GM23338 (cell line): Measurements from ENCODE around the gene MATN1. TPM values are rescaled to one million over a fixed set of nuclear protein-coding genes. Genes with fewer than 3 reads are reported as not detected.

Experiments
- ATAC-seq: fragments of 200-7000 bp; cut with Tn5 transposase; 3 replicates; pipeline ENCODE4 v1.9.1; 2020
- DNase-seq: peaks from one replicate; pipeline ENCODE4 v3.0.0-alpha.2; 2015; ENCODE audit warnings: low spot score
- H2AFZ ChIP-seq: fragments of 200-600 bp; sonication (generic); 2 replicates; pipeline ENCODE4 v1.8.0; 2016; ENCODE audit warnings: antibody characterized with exemption, mild to moderate bottlenecking, moderate library complexity
- H3F3A ChIP-seq: fragments of 200-600 bp; sonication (generic); replicated peaks from 2 replicates; pipeline ENCODE4 v1.8.0; 2017; ENCODE audit warnings: antibody characterized with exemption, mixed run types, low read depth
- H3K27ac ChIP-seq: fragments of 200-600 bp; sonication (generic); 2 replicates; pipeline ENCODE4 v1.6.1; 2016; ENCODE audit warnings: low read depth
- H3K27me3 ChIP-seq: fragments of 200-600 bp; sonication (generic); 2 replicates; pipeline ENCODE4 v1.8.0; 2016; ENCODE audit warnings: mild to moderate bottlenecking, mixed run types, moderate library complexity; ENCODE audit not compliant: insufficient read depth
- H3K36me3 ChIP-seq: fragments of 200-600 bp; sonication (generic); 2 replicates; pipeline ENCODE4 v1.8.0; 2016; ENCODE audit warnings: mild to moderate bottlenecking; ENCODE audit not compliant: insufficient read depth
- H3K4me1 ChIP-seq: fragments of 200-600 bp; sonication (generic); 2 replicates; pipeline ENCODE4 v1.8.0; 2016; ENCODE audit warnings: mild to moderate bottlenecking, moderate library complexity; ENCODE audit not compliant: insufficient read depth
- H3K4me2 ChIP-seq: fragments of 200-600 bp; sonication (generic); 2 replicates; pipeline ENCODE4 v1.7.1; 2017; ENCODE audit warnings: mixed run types
- H3K4me3 ChIP-seq: fragments of 200-600 bp; sonication (generic); 2 replicates; pipeline ENCODE4 v1.6.1; 2016; ENCODE audit warnings: mixed run types
- H3K79me2 ChIP-seq: fragments of 200-600 bp; sonication (generic); replicated peaks from 2 replicates; pipeline ENCODE4 v1.8.0; 2017; ENCODE audit warnings: mild to moderate bottlenecking; ENCODE audit not compliant: insufficient read depth
- H3K9me2 ChIP-seq: fragments of 200-600 bp; sonication (generic); 2 replicates; pipeline ENCODE4 v1.8.0; 2017; ENCODE audit not compliant: insufficient read depth
- H4K20me1 ChIP-seq: fragments of 200-600 bp; sonication (generic); replicated peaks from 2 replicates; pipeline ENCODE4 v1.8.0; 2017; ENCODE audit warnings: mild to moderate bottlenecking; ENCODE audit not compliant: insufficient read depth
- H3K27ac Mint-ChIP-seq: 2 replicates; pipeline ENCODE4 v1.8.0; 2020; ENCODE audit warnings: inconsistent platforms, mild to moderate bottlenecking, moderate library complexity, mixed read lengths
- H3K27me3 Mint-ChIP-seq: 3 replicates; pipeline ENCODE4 v1.8.0; 2022; ENCODE audit warnings: low read depth, mild to moderate bottlenecking, moderate library complexity, mixed read lengths, inconsistent platforms; ENCODE audit not compliant: insufficient read depth, poor library complexity
- H3K36me3 Mint-ChIP-seq: 3 replicates; pipeline ENCODE4 v1.8.0; 2021; ENCODE audit warnings: low read depth, mild to moderate bottlenecking, inconsistent platforms, moderate library complexity, mixed read lengths
- H3K4me1 Mint-ChIP-seq: 3 replicates; pipeline ENCODE4 v1.8.0; 2020; ENCODE audit warnings: mild to moderate bottlenecking, inconsistent platforms, mixed read lengths
- H3K4me3 Mint-ChIP-seq: 3 replicates; pipeline ENCODE4 v1.8.0; 2021; ENCODE audit warnings: moderate library complexity, mild to moderate bottlenecking, inconsistent platforms, mixed read lengths
- H3K9me3 Mint-ChIP-seq: 3 replicates; pipeline ENCODE4 v1.8.0; 2020; ENCODE audit warnings: moderate library complexity, mild to moderate bottlenecking, inconsistent platforms, mixed read lengths
- CREB1 ChIP-seq: fragments of 250-450 bp; sonication (Bioruptor Pico); IDR thresholded peaks from 2 replicates; pipeline ENCODE4 v1.5.0; 2020; ENCODE audit warnings: low read depth, mild to moderate bottlenecking, moderate library complexity
- EZH2 ChIP-seq: fragments of 200-600 bp; sonication (generic); IDR thresholded peaks from one replicate; pipeline ENCODE4 v1.8.0; 2017; ENCODE audit warnings: antibody characterized with exemption, mild to moderate bottlenecking, low read depth; ENCODE audit not compliant: unreplicated experiment
- EZH2phosphoT487 ChIP-seq: fragments of 200-600 bp; sonication (generic); IDR thresholded peaks from one replicate; pipeline ENCODE4 v1.8.1; 2018; ENCODE audit warnings: antibody characterized with exemption; ENCODE audit not compliant: unreplicated experiment
- JUNB ChIP-seq: IDR thresholded peaks from one replicate; pipeline ENCODE4 v1.6.1; 2016; ENCODE audit warnings: antibody characterized with exemption; ENCODE audit not compliant: unreplicated experiment
- POLR2AphosphoS5 ChIP-seq: IDR thresholded peaks from 2 replicates; pipeline ENCODE4 v1.6.1; 2016; ENCODE audit warnings: antibody characterized with exemption, low read depth
- REST ChIP-seq: IDR thresholded peaks from one replicate; pipeline ENCODE4 v1.6.1; 2018; ENCODE audit warnings: antibody characterized with exemption; ENCODE audit not compliant: unreplicated experiment
- STAT1 ChIP-seq: IDR thresholded peaks from one replicate; pipeline ENCODE4 v1.6.1; 2016; ENCODE audit warnings: antibody characterized with exemption; ENCODE audit not compliant: unreplicated experiment
- ZNF114 ChIP-seq: fragments of 250-450 bp; sonication (Bioruptor Pico); IDR thresholded peaks from 2 replicates; pipeline ENCODE4 v1.5.0; 2020; ENCODE audit warnings: mild to moderate bottlenecking, moderate library complexity
- ZNF331 ChIP-seq: fragments of 250-450 bp; sonication (Bioruptor Pico); IDR thresholded peaks from 2 replicates; pipeline ENCODE4 v1.5.0; 2020; ENCODE audit warnings: low read depth, mild to moderate bottlenecking, moderate library complexity
- polyA plus RNA-seq: library from polyadenylated mRNA; unstranded; fragments of >200 nt; fragmentation: Nextera tagmentation; extraction: Ambion mirVana; gene quantifications from 2 replicates; pipeline ENCODE4 v1.2.1, GENCODE V29; 2016
- total RNA-seq: library from RNA; depleted of rRNA; stranded (reverse); fragments of >200 nt; shearing (Covaris generic); gene quantifications from 2 replicates; pipeline ENCODE4 v1.2.3, GENCODE V29; 2014
- TF ChIP-seq, protein P1 (sequence below): IDR thresholded peaks from 2 replicates; pipeline ENCODE4 v1.6.1; 2016; ENCODE audit warnings: antibody characterized with exemption
- TF ChIP-seq, protein P2 (sequence below): fragments of 250-450 bp; sonication (Bioruptor Pico); IDR thresholded peaks from 2 replicates; pipeline ENCODE4 v1.5.0; 2020; ENCODE audit warnings: mild to moderate bottlenecking, moderate library complexity

Gene MATN1
- total and polyA plus RNA-seq, 2 experiments from 2014 or later, result 0.08 to 0.31 TPM

- no peak for TF ChIP-seq ZNF331
- no peak for TF ChIP-seq CREB1 (CRISPR knock-in tag)
- TF ChIP-seq JUNB, result no peak
- TF ChIP-seq STAT1, result no peak
- TF ChIP-seq EZH2, result no peak
- no peak for TF ChIP-seq POLR2AphosphoS5
- TF ChIP-seq EZH2phosphoT487, result no peak
- TF ChIP-seq, protein P1, sequence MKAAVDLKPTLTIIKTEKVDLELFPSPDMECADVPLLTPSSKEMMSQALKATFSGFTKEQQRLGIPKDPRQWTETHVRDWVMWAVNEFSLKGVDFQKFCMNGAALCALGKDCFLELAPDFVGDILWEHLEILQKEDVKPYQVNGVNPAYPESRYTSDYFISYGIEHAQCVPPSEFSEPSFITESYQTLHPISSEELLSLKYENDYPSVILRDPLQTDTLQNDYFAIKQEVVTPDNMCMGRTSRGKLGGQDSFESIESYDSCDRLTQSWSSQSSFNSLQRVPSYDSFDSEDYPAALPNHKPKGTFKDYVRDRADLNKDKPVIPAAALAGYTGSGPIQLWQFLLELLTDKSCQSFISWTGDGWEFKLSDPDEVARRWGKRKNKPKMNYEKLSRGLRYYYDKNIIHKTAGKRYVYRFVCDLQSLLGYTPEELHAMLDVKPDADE, result no peak
These were observed 19.0 kb upstream of the MATN1 start (continued) for GRCh38 chr1:30742300-30742962.

- H3K4me3 Mint-ChIP-seq, result no peak overlapping the region; the same call in 2 of the 3 replicates
- Histone ChIP-seq H4K20me1 (no peaks in the 10 kb centered on the region), H3K79me2 (no peaks in the 10 kb centered on the region), H3K36me3 (no peaks in the 10 kb centered on the region), H3K27ac (no peak overlapping the region), H3K9me2 (no peaks in the 10 kb centered on the region), H3F3A (no peaks in the 10 kb centered on the region), H3K27me3 (no peaks in the 10 kb centered on the region), H3K4me3 (no peak overlapping the region), H2AFZ (no peak overlapping the region), H3K4me2 (no peak overlapping the region), H3K4me1 (no peaks in the 10 kb centered on the region)
- H3K36me3 Mint-ChIP-seq, result no peaks in the 10 kb centered on the region
- H3K27ac Mint-ChIP-seq, result no peak overlapping the region
- peaks cover 4% of the 10 kb centered on the region; the same call in 1 of the 3 replicates for H3K9me3 Mint-ChIP-seq
- H3K4me1 Mint-ChIP-seq, result peaks cover 13% of the 10 kb centered on the region
- no peak for DNase-seq
- no peak for ATAC-seq
- H3K27me3 Mint-ChIP-seq, result peaks cover 16% of the 10 kb centered on the region
- TF ChIP-seq, protein P2, sequence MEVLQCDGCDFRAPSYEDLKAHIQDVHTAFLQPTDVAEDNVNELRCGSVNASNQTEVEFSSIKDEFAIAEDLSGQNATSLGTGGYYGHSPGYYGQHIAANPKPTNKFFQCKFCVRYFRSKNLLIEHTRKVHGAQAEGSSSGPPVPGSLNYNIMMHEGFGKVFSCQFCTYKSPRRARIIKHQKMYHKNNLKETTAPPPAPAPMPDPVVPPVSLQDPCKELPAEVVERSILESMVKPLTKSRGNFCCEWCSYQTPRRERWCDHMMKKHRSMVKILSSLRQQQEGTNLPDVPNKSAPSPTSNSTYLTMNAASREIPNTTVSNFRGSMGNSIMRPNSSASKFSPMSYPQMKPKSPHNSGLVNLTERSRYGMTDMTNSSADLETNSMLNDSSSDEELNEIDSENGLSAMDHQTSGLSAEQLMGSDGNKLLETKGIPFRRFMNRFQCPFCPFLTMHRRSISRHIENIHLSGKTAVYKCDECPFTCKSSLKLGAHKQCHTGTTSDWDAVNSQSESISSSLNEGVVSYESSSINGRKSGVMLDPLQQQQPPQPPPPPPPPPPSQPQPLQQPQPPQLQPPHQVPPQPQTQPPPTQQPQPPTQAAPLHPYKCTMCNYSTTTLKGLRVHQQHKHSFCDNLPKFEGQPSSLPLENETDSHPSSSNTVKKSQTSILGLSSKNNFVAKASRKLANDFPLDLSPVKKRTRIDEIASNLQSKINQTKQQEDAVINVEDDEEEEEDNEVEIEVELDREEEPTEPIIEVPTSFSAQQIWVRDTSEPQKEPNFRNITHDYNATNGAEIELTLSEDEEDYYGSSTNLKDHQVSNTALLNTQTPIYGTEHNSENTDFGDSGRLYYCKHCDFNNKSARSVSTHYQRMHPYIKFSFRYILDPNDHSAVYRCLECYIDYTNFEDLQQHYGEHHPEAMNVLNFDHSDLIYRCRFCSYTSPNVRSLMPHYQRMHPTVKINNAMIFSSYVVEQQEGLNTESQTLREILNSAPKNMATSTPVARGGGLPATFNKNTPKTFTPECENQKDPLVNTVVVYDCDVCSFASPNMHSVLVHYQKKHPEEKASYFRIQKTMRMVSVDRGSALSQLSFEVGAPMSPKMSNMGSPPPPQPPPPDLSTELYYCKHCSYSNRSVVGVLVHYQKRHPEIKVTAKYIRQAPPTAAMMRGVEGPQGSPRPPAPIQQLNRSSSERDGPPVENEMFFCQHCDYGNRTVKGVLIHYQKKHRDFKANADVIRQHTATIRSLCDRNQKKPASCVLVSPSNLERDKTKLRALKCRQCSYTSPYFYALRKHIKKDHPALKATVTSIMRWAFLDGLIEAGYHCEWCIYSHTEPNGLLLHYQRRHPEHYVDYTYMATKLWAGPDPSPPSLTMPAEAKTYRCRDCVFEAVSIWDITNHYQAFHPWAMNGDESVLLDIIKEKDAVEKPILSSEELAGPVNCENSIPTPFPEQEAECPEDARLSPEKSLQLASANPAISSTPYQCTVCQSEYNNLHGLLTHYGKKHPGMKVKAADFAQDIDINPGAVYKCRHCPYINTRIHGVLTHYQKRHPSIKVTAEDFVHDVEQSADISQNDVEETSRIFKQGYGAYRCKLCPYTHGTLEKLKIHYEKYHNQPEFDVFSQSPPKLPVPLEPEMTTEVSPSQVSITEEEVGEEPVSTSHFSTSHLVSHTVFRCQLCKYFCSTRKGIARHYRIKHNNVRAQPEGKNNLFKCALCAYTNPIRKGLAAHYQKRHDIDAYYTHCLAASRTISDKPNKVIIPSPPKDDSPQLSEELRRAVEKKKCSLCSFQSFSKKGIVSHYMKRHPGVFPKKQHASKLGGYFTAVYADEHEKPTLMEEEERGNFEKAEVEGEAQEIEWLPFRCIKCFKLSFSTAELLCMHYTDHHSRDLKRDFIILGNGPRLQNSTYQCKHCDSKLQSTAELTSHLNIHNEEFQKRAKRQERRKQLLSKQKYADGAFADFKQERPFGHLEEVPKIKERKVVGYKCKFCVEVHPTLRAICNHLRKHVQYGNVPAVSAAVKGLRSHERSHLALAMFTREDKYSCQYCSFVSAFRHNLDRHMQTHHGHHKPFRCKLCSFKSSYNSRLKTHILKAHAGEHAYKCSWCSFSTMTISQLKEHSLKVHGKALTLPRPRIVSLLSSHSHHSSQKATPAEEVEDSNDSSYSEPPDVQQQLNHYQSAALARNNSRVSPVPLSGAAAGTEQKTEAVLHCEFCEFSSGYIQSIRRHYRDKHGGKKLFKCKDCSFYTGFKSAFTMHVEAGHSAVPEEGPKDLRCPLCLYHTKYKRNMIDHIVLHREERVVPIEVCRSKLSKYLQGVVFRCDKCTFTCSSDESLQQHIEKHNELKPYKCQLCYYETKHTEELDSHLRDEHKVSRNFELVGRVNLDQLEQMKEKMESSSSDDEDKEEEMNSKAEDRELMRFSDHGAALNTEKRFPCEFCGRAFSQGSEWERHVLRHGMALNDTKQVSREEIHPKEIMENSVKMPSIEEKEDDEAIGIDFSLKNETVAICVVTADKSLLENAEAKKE (CRISPR knock-in tag), result no peak
- TF ChIP-seq STAT1 (no peak), EZH2 (no peak), ZNF114 (CRISPR knock-in tag) (no peak), POLR2AphosphoS5 (no peak), REST (no peak), ZNF331 (no peak), CREB1 (CRISPR knock-in tag) (no peak), JUNB (no peak)
- TF ChIP-seq, protein P1, result no peak
These were observed 18.0 kb upstream of the MATN1 start for GRCh38 chr1:30741239-30741894.
